NCI-H82 (cell line): ENCODE data around the gene ICAM2.
A peak's percentile ranks its signal among the peaks of the same experiment; 100 is the strongest.

Experiments used
- DNase-seq: peaks from one replicate; lab custom pipeline; 2025; lab: John Stamatoyannopoulos, UW

ICAM2 gene

DNA sequence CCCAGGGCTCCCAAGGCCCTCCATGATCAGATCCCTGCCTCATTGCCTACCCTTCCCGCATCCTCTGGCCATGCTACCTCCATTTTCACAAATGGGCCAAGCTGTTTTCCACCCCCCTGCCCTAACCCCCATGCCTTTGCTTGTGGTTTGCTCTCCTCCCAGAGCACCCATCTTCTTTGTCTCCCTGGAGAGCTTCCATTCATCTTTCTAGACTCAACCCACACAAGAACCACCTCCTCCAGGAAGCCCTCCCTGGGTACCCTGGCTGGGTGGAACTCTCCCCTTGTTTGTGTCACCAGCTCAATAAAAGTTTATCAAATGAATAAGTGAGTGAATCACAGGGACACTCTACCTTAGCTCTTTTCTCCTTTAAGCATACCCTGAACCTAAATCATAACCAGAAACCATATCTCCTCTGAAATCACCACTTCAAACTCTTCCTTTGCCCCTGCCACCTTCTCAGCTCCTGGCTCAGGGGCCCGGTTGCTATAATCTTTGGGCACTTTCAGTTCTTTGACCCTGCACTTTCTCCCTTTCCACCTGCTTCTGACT, 44.8 kb downstream of the ICAM2 start:
- no peak for DNase-seq

DNA sequence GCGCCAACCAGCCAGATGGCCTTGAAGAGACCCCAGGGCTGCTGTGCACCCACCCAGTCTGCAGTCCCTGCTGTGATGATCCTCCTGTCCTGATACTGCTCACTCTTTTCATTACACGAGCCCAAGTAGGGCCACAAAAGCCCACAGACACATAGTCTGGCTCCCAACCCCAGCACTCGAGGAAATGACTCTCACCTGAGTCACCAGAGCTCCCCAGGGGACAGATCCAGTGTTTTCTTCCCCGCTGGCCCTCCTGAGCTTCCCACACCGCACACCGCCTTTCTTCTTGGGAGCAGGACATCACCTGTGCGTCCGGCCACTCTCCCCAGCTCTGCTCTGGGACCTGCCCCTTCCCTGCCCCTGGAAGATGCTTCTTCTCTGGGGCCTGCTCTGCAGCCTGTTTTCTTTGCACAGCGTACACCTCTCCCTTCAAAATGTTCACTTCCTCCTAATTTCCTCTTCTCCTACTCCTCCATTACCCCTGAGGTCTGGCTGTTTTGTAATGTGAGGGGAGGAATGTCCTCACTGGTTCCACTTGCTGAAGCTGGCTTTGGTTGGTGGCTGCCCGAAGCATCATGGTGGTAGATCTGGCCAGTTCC, 45.7 kb downstream of the ICAM2 start:
- no peak for DNase-seq

DNA sequence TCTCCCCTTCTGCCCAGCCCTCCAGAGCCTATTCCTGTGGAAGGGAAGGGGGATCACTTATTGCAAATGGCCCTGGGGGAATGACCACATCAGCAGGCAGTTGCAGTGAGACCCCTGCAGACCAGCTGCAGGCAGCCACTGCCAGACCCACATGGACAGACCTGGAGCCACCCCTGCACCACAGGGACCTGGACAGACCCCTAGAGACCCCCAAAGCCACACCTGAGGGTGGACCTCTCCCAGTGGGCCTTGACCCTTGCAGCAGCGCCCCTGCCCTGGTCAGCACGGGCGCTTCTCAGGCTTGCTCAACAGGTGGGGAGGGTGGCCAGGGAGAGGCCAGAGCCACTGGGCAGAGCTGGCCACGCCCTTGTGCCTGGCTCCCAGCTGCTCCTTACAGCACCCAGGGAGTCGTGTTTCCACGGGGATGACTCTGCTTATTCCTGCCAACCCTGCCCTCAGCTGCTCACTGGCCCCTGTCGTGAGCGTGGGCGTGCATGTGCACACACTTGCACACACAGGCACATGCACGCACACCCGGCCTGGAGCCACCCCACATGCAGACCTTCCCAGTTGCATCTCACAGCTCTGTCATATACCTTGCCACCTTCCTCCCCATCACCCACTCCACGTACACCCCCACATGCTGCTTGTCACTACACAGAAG, 46.4 kb downstream of the ICAM2 start:
- no peak for DNase-seq

DNA sequence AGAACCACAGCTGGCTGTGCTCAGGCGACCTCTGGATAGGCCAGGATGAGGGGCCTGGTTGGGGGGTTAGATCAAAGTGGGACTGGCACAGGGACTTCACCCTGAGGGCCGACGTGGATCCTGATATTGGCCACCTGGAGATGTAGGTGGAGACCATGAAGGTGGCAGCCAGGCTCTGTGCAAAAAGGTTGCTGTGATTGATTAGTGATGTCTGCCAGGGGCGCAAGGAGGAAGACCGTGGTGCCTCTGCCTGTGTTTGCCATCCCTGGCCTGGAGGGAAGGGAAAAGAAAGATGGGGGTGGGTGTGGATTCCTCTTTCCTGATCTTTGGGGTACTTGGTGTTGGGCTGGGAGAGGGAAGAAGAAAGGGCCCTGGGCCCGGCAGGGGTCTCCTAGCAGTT, 47.2 kb downstream of the ICAM2 start:
- no peak for DNase-seq

DNA sequence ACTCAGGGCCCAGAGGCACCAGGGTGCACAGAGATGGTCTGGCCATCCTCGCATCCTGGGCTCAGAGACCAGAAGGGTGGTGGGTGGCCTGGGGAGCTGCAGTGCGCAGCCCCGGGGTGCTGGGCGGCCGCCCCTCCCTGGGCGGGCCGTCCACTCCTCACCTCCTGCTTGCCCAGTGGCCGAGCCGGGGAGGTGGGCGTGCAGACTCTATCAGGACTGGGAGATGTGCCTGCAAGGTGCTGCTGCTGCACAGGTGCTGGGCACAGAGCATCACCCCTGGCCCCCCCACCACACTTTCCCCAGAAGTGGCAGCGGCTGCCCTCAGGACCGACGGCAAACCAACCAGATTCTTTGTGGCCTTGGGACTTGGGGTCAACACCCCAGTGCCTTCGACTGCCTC, 47.6 kb downstream of the ICAM2 start, which contains the start of gene SCN4A:
SCN4A (minus strand) TSS at position 123 of the 400 bp plus-strand sequence; CDS start at position 46, 77 bp downstream.
- DNase-seq, result no peak

DNA sequence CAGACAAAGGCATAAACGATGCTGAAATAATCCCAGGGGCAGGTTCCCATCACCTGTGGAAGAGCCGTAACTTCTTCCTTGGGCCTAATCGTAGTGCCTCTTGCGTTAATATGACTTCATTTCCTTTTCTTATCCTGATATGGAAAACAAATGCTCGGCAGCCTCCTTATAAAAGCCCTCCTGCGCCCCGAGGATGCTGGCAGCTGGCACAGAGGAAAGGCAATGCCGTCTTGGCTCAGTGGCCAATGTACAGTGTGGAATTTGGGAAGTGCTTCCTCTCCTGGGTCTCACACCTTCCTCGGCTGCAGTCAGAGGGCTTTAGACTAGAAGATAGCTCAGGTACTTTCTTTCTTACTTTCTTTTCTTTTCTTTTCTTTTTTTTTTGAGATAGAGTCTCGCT, 51.2 kb downstream of the ICAM2 start:
- no peak for DNase-seq

DNA sequence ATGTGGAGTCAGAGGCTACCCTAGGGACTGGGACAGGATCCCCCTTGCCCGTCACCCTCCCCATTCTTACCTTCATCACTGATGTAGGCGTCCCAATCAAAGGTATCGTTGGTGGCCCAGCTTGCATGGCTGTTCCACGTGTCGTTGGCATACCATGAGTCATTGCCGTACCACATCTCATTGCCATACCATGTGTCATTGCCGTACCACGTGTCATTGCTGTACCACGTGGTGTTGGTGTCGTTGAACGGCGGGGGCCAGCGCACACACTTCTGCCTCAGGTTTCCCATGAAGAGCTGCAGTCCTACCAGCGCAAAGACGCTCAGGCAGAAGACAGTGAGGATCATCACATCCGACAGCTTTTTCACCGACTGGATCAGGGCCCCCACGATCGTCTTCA, 52.5 kb downstream of the ICAM2 start:
- DNase-seq, result no peak

DNA sequence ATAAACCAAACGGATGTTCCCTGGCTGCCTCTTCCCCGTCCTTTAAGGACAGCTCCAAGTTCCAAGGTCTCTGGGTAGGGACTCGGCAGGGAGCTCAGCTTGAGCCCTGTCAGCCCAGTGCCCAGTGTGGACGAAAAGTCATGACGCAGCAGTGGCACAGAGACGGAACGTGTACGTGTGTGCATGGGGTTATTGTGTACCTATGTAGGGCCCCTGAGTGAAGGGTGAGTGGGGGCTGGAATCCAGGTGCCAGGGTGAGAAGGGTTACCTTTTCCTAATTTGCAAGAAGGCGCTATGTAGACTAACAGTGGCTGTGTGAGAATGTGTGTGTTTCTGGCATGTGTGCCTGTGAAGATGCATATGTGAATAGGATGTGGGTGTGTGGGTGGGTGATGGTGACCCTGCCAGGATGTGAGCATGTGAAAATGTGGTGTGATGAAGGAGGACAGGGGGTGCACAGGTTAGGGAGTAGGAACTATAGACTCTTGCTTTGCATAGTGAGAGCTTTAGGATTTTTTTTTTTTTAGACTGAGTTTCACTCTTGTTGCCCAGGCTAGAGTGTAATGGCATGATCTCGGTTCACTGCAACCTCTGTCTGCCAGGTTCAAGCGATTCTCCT, 53.7 kb downstream of the ICAM2 start:
- DNase-seq, result no peak

DNA sequence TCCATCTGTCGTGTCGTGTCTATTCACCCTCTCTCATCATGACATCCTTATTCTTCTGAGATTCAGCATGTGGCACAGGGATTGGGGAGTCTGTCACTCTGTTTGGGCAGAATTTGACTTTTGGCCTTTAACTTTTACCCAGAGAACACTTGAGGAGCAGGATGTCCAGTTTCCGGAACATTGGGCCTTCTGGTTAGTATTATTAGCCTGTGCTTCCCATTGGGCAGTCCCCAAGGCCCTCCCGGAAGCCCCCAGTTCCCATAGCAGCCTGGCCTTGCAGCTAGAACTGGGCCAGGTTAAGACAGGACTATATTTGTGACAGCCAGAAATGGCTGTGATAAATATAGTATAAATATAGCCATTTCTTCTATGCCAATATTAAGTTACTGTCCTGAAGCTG, 57.3 kb downstream of the ICAM2 start:
- DNase-seq, result no peak

DNA sequence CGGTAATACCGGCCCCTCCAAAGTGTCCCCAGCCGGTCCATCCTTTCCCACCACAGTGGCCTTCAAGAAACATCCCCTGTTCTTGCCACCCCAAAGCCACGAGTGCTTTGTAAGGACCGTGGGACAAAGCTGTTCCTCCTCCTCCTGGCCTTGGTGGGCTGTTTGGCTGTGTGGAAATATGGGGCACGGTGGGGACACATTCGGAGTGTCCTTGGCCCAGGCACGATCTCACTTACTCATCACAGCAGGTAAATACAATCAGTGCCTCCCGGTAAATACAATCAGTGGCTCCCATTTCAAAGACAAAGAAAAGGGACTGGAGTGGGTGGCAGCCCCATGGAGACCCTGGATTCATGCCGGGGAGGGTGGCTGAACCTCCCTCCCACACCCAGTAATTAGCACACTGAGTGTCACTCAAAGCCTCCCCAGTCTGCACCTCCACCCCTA, 58.1 kb downstream of the ICAM2 start:
- DNase-seq, result no peak

DNA sequence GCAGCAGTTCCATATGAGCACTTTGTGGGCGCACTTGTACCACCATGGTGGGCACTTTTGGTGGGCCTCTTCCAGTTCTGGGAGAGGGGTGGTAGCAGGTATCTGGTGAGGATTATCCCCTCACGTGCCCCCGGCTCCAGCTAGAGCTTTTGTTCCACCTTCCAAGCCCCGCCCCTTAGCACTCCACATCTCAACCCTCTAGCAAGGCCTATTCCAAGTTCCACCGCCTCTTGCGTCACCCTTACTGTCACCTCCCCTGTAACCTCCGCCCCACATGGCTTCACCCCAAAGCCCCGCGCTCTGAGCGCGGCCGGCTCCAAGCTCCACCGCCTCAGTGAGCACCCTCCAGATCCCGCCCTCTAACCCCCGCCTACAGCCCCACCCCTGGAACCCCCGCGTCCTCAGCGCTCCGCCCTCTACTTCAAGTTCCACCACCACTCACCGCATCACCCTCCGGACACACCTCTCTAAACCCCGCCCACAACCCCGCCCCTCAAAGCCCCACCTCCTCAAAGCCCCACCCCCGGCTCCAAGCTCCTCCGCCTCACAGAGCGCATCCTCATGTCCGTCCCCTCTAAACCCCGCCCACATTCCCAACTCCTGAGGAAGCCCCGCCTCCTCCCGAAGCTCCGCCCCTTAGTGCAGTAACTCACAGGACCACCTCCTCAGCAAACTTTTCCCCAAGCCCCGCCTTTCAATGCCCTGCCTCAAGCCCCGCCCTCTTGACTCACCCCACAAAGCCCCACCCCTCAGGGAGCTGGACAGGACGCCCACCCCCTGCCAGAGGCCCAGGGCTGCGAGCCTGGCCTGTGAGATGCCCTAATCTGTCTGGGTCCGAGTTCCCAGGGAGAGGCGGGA, 58.8 kb downstream of the ICAM2 start:
- peak; percentile 58 for DNase-seq

DNA sequence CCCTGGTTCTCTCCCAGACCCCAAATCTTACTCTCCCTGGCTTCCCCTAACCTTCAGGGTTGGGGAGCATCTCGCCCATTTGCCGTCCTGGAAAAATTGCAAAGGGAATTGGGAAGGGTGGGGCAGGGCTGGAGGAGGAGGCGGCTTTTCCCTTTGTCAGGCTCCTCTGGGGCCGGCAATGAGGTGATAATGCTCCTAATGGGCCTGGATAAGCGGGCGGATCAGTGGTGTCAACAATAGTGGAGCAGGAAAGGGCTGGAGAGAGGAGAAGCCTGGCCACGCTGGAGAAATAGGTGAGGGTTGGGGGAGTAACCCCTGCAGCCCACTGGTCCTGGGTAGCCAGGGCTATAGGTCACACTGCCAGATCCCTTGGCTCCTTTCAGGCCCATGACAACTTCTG, 60.0 kb downstream of the ICAM2 start:
- peak; percentile 61 for DNase-seq

DNA sequence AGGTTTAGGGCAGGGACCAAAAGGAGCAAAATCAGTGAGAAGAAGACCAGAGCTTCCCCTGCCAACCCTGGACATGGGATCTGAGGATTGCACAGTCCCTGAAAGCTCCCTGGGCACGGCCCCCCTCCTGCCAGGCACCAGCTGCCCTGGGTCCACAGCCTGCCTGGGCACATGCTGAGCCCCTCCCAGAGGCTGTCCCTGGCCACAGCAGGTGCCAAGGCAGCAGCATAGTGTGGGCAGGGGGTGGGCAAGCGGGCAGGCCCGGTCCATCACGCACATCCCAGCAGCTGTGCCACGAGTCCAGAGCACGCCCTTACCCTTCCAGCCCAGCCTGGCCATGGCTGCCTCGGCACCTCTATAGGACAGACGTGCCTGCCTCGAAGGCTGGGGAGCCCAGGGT, 60.4 kb downstream of the ICAM2 start:
- no peak for DNase-seq

DNA sequence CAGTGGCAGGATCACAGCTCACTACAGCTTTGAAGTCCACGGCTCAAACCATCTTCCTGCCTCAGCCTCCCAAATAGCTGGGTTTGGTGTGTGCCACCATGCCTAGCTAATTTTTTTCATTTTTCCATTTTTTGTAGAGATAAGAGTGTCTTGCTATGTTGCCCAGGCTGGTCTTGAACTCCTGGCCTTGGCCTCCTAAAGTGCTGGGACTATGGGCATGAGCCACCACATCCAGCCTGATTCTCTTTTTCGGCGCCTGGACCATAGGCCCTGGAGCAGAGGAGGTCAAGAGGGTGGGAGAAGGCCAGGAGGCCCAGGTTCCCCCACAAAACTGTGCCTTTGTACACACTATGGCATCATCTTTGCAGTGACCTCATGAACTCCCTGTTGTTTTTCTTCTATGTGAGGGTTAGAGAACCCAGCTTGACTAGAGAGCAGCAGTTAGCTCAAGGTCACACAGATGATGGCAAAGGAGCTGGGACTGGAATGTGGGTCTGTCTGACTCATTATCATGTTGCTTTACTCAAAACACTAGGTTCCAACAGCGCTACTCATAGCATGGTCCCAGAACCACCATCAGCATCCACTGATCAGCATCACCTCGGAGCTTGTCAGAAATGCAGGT, 64.0 kb downstream of the ICAM2 start:
- no peak for DNase-seq

DNA sequence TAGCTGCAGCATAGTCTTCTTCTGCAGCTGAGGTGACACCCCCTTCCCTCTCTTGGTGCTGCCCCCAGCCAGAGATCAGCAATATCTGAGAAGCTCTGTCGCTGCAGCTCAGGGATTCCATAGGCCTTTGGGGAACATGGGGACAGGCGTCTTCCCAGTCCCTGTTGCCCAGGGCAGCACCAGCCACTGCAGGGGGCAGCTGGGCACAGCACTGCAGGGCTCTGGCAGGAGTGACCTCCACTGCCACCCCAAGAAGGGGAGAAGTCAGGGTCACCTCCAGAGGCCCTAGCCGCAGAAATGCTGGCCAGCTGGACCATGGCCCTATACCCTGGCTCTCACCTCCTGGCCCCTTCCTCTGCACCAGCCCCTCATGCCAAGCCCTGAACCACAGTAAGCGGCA, 64.6 kb downstream of the ICAM2 start:
- DNase-seq, result no peak

DNA sequence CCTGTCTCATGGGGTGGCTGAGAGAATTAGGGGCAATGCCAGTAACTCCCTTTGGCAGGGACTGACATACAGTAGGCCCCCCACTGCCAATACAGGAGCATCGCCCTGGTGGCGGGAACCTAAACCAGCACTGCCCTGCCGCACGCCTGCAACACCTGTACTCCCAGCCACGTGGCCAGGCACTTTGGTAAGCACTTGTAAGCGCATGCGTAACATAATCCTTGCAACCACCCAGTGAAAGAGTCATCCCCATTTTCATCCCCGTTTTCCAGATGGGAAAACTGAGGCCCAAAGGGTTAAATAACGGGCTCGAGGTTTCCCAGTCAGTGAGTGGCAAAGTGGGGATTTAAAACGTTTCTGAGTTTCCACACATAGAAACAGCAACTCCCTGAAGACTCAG, 65.2 kb downstream of the ICAM2 start:
- DNase-seq, result no peak

DNA sequence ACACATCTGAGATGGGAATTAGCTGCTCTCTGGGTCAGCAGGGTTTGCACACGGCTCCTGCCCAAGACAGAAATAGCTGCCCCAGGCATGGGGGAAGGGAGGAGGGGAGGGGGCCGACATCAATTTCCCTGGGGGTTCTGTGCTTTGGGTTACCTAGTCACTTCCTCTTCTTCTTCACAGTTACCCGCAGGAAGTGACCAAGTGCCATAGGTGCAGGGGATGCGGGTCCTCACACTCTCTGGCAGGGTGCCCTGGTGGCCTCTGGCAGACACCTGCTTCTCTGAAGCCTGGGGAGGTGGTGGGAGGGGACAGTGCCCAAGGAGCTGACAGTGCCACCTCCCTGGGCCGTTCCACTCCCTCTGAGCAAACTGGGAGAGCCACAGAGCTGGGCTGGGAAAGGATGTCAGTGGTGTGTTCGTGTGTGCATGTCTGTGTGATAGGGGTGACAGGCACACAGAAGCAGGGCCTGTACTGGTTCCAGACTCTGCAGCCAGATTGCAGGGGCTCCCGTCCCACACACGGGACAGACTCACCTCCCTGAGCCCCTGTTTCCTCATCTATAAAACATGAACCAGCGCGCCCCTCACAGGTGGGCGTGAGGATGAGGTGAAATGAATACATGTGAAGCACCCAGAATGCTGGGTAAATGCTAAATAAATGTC, 65.9 kb downstream of the ICAM2 start:
- no peak for DNase-seq
